IPS DF 6.9 (cell line): Measurements from ENCODE around the gene VSIG4.

Experiments used
- DNase-seq: peaks from one replicate; pipeline ENCODE4 v3.0.0-alpha.2; 2013; ENCODE audit warnings: low read depth, low spot score
- H3K27ac ChIP-seq: one replicate; pipeline ENCODE4 v1.5.1; 2013; ENCODE audit warnings: low read length, control low read depth
- H3K27me3 ChIP-seq: 2 replicates; pipeline ENCODE4 v1.6.1; 2013; ENCODE audit warnings: mild to moderate bottlenecking, low read length; ENCODE audit not compliant: control insufficient read depth, insufficient read depth
- H3K36me3 ChIP-seq: 2 replicates; pipeline ENCODE4 v1.6.1; 2013; ENCODE audit warnings: low read length; ENCODE audit not compliant: control insufficient read depth, insufficient read depth
- H3K4me1 ChIP-seq: 2 replicates; pipeline ENCODE4 v1.6.1; 2013; ENCODE audit warnings: low read length; ENCODE audit not compliant: control insufficient read depth, insufficient read depth
- H3K4me3 ChIP-seq: 2 replicates; pipeline ENCODE4 v1.5.1; 2013; ENCODE audit warnings: mild to moderate bottlenecking, low read length
- H3K9me3 ChIP-seq: 2 replicates; pipeline ENCODE4 v1.6.1; 2013; ENCODE audit warnings: low read length, inconsistent platforms; ENCODE audit not compliant: control insufficient read depth, insufficient read depth
- WGBS: extraction: QIAGEN DNeasy Blood & Tissue Kit; methylation state at CpG from one replicate; pipeline ENCODE4 v1.1.7; 2013; ENCODE audit warnings: mixed read lengths, missing lambda C conversion rate; ENCODE audit not compliant: insufficient read length, insufficient coverage; 5-methylcytosine and 5-hydroxymethylcytosine counted together

Gene VSIG4

DNA sequence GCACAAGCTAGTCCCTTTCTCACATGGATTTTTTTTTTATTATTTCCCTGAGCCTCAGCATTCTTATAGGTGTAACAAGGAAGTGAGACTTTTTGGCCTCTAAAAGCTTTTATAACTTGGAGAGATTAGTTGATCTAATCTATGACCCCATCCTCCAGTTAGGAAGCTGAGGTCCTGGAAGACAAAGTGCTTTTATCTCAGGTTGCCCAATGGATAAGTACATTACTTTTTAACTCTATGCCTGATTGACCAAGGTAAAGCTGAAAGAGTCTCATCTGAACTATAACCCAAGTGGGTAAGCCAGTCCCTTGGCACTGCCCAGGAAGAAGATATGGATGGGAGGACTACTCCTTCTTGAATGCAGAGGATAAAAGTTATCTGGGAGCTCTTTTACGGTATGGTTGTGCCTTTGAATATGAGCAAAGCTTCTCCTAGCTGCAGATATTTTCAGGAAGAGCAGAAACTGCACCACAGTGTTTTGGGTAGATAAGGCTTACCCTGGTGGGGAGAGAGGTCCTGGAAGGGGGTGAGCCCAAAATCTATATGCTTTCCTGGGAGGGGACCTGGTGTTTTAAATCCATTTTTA, 40.2 kb downstream of the VSIG4 start:
- WGBS, result no CpG with 5 or more reads among the region's 1 CpG
- no peaks in the 10 kb centered on the region for H3K36me3 ChIP-seq
- H3K9me3 ChIP-seq, result no peaks in the 10 kb centered on the region
- H3K4me1 ChIP-seq, result no peaks in the 10 kb centered on the region
- H3K4me3 ChIP-seq, result no peak overlapping the region
- no peak overlapping the region for H3K27ac ChIP-seq
- no peaks in the 10 kb centered on the region for H3K27me3 ChIP-seq
- DNase-seq, result no peak

DNA sequence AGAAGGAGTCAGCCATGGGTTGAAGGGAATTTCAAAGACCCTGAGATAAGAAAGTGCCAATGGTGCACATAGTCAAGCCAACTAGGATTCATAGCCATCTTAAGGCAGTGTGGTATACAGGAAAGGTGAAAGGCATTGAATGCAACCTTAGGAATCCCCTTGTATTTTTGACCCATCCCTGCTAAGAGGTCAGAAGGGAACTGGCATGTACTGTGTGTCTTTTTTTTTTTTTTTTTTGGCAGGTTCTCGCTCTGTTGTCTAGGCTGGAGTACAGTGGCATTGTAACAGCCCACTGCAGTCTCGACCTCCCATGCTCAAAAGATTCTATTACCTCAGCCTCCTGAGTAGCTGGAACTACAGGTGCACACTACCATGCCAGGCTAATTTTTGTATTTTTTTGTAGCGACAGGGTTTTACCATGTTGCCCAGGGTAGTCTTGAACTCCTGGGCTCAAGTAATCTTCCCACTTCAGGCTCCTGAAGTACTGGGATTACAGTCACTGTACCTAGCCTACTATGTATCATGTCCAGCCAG, 40.8 kb downstream of the VSIG4 start:
- H3K4me1 ChIP-seq, result no peaks in the 10 kb centered on the region
- H3K27ac ChIP-seq, result no peak overlapping the region
- no CpG with 5 or more reads among the region's 3 CpGs for WGBS

DNA sequence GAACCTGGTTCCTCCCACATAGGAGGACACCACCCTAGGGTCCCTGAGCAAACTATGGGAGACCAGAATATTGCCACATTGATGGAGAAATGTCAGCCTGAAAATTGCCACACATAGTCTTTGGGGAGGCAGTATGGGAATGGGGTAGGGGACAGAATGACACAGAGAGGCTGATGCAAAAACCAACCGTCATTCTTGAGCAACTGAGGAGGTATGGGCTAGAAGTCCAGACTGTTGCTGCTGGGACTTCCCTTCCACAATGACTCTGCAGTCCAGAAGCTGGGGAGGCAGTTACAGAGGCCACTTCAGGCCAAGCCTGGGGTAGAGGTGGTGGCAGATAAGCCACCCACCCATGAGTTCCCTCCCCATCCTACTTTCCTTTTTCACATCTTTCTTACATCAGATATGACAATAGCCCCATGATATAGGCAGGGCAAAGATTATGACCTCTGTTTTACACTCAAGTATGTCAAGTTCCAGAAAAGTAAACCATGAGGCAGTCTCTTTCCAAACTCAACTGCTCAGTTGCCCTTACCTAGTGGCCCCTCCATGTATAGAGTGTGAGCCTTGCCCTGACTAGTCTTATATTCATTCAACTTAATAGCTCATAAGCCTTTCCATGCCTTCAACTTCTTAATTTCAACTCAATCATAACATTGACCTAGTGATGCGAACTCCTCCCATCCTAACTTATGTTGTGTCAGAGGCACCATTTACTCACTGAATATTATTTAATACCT, 41.7 kb downstream of the VSIG4 start:
- Histone ChIP-seq H3K4me1 (no peaks in the 10 kb centered on the region), H3K4me3 (no peak overlapping the region), H3K27me3 (no peaks in the 10 kb centered on the region), H3K27ac (no peak overlapping the region), H3K36me3 (no peaks in the 10 kb centered on the region), H3K9me3 (no peaks in the 10 kb centered on the region)
- no peak for DNase-seq
- no CpG with 5 or more reads among the region's 2 CpGs for WGBS

More for the DNA sequence above, 40.8 kb downstream of the VSIG4 start:
- H3K36me3 ChIP-seq, result no peaks in the 10 kb centered on the region
- DNase-seq, result no peak
- H3K4me3 ChIP-seq, result no peak overlapping the region
- no peaks in the 10 kb centered on the region for H3K27me3 ChIP-seq
- H3K9me3 ChIP-seq, result no peaks in the 10 kb centered on the region

DNA sequence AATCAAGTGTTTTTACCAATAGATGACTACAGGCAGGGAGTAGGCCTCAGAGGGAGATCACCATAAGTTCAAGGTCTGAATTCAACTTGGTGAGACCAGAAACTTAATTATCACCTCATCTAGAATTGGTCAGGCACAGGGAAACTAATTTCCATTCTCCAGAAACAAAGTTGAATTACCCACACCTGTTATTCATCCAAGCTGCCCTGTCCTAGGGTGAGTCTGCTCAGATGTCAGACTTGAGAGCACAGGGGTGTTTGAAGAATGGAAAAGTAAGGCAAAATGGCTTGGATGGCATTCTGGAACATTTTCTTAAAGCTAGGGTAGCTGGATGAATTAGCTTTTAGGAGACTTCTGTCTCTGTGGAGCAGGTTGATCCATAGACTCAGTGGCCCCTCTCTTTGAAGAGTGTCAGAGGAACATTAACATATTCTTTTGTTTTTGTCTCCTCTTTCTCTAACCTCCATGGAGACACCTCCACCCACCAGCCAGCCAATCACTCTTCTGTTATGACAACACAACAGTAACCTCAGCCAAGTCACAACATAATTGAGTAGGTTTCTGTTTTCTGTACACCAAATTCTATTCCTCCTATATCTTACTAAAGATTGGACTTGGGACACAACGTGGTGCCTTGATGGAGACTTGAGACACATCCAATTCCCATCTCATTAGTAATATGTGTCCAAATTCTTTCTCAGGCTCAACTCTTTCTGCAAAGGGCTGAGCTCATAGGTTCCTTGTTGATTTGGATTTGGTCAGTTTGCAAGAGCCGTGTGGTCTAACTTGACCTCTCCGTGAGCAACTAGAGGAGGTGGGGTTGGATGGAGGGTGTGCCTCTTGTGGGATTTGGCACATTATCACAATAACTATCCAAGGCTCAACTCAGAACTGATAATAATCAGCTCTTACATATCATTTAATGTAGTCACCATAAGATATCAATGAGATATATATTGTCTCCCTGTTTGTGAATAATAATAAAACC, 45.1 kb downstream of the VSIG4 start:
- no CpG with 5 or more reads among the region's 3 CpGs for WGBS
- DNase-seq, result no peak
- H3K27me3 ChIP-seq, result no peaks in the 10 kb centered on the region
- no peak overlapping the region for H3K4me3 ChIP-seq
- H3K27ac ChIP-seq, result no peak overlapping the region
- H3K36me3 ChIP-seq, result no peaks in the 10 kb centered on the region
- no peaks in the 10 kb centered on the region for H3K4me1 ChIP-seq
- H3K9me3 ChIP-seq, result no peaks in the 10 kb centered on the region

DNA sequence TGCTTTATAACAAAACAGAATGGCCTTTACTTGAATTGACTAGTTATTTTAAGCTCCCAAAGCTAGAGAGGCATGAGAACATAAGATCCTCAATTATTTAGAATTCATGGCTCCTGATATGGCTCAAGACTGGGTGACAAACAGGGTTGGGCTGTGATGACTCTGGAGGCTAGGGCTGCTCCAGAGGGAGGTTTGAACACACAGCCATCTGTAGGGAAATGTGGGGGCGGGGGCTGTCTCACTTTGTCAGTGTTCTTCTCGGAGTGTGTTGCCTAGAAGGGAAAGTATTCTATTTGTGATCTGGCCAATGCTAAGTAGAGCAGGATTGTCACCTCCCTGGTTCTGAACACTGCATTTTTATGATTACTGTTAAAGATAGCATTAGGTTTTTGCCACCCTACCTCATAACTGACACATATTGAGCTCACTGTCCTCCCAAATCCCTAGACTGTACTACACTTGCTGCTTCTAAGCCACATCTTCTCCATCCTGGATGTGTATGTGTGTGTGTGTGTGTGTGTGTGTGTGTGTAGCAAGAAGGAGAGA, 45.9 kb downstream of the VSIG4 start:
- H3K9me3 ChIP-seq, result no peaks in the 10 kb centered on the region
- H3K4me3 ChIP-seq, result no peak overlapping the region
- no peak for DNase-seq
- WGBS, result no CpG with 5 or more reads among the region's 2 CpGs
- H3K27ac ChIP-seq, result no peak overlapping the region
- no peaks in the 10 kb centered on the region for H3K27me3 ChIP-seq
- H3K4me1 ChIP-seq, result no peaks in the 10 kb centered on the region
- H3K36me3 ChIP-seq, result no peaks in the 10 kb centered on the region

DNA sequence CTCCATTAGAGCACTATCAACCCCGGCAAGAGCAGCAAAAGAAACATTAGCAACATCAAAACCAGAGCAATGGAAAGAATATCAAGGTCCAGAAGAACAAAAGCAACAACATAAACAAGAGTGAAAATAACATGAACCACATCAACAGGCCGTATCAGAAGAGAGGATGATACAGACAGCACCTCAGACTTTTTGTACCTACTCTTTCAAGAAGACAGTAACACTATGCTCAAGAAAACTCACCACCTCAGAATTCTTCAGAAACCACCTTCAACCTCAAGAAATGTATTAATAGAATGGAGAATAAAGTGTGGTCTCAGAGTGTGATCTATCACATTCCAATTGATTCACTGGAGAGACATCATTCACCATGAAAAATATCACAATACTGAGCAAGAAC, 46.5 kb downstream of the VSIG4 start:
- Histone ChIP-seq H3K4me3 (no peak overlapping the region), H3K27me3 (no peaks in the 10 kb centered on the region), H3K9me3 (no peaks in the 10 kb centered on the region), H3K27ac (no peak overlapping the region), H3K4me1 (no peaks in the 10 kb centered on the region), H3K36me3 (no peaks in the 10 kb centered on the region)
- no CpG with 5 or more reads among the region's 2 CpGs for WGBS
- DNase-seq, result no peak

DNA sequence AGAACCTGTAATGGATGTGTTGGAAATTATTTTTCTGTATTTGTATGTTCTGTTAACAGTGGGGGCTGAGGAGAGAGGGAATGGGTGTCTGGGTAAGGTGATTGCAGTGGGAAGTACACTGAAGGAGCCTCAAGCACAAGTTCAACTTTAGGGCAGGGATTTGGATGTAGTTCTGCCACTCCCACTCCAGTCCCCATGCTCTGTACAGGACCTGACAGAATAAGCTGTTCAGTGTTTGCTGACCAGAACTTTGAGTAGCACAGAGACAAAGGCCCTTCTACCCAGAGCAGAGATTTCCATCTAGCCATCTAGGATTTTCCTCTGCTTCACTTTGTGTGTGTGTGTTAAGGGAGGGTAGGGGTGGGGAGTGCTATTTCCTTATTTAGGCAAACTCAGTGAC, 49.2 kb downstream of the VSIG4 start:
- DNase-seq, result no peak
- H3K27me3 ChIP-seq, result no peaks in the 10 kb centered on the region
- no peak overlapping the region for H3K4me3 ChIP-seq
- no peaks in the 10 kb centered on the region for H3K9me3 ChIP-seq
- no peak overlapping the region for H3K27ac ChIP-seq
- H3K4me1 ChIP-seq, result no peaks in the 10 kb centered on the region
- no peaks in the 10 kb centered on the region for H3K36me3 ChIP-seq

DNA sequence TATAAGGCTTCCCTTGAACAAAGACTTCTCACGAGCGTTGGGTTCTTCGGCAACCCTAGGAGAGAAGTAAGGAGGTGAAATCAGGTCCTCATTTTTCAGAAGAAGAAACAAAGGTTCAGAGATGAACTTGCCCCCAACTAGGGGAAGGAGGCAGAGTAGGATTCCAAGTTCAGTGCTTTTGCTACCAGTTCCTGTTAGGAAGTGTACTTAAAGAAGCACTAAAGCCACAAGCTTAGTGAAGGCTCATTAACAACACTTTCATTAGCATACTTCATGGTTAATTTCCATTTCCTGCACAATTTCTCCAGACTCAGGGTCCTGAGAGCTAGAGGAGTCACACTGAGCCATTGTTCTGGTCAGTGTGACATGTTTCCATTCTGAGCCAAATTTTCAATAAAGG, 52.1 kb downstream of the VSIG4 start:
- H3K4me3 ChIP-seq, result no peak overlapping the region
- no peaks in the 10 kb centered on the region for H3K4me1 ChIP-seq
- WGBS, result no CpG with 5 or more reads among the region's 3 CpGs

DNA sequence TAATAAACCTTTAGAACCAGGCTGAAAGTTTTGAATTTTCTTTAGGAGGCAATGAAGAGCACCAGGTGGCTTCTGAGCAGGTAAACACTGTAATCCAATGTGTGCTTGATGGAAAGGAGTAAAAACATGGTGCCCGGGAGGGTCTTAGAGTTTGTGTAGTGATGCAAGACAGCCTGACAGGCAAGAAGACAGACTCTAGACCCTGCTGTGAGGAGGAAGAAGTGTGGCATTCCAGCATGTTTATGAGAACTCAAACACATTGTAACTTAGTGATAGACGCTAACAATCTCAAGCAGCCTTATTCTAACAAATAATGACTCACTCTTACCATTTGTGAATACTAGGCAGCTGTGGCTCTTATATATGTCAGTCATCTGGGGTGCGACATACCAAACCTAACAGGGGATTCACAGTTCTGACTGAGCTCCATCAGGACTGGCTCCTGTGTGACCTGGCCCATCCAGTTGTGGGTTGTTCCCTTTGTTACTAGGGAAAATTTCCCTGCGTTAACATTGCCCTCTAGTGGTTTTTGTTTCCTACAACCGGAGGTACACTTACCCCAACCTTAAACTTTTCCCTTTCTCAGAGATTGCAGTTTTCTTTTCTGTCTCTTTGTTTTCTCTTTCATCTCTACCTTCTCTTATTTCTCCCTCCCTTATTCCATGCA, 53.8 kb downstream of the VSIG4 start:
- no CpG with 5 or more reads among the region's 5 CpGs for WGBS

More for the DNA sequence above, 52.1 kb downstream of the VSIG4 start:
- Histone ChIP-seq H3K27me3 (no peaks in the 10 kb centered on the region), H3K27ac (no peak overlapping the region), H3K36me3 (no peaks in the 10 kb centered on the region), H3K9me3 (no peaks in the 10 kb centered on the region)
- DNase-seq, result no peak

DNA sequence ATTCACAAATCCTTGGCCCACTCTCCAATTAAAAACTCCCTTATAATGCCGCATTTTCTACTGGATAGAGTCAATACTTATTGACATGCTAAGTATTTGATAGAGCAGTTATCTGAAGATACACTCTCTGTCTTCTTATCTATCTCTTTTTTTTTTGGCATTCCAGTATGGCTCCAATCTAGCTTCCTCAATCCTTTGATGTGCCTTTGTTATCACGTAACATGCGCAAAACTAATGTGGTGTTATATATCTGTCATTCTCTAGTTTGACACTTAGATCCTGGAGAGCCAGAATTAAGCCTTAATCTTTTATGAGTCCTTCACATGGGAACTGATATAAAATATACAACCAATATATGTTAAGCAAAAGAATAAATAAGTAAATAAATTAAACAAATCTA, 54.7 kb downstream of the VSIG4 start:
- Histone ChIP-seq H3K27me3 (no peaks in the 10 kb centered on the region), H3K4me3 (no peak overlapping the region), H3K9me3 (no peaks in the 10 kb centered on the region), H3K27ac (no peak overlapping the region), H3K4me1 (no peaks in the 10 kb centered on the region), H3K36me3 (no peaks in the 10 kb centered on the region)
- WGBS, result no CpG with 5 or more reads among the region's 3 CpGs
- DNase-seq, result no peak

More for the DNA sequence above, 53.8 kb downstream of the VSIG4 start:
- Histone ChIP-seq H3K4me1 (no peaks in the 10 kb centered on the region), H3K27ac (no peak overlapping the region), H3K4me3 (no peak overlapping the region), H3K9me3 (no peaks in the 10 kb centered on the region), H3K36me3 (no peaks in the 10 kb centered on the region), H3K27me3 (no peaks in the 10 kb centered on the region)
- DNase-seq, result peak; percentile 18
